Tibial nerve (tissue), 4 donors: ENCODE measurements around the gene ARHGAP26.

Experiments
- CTCF ChIP-seq, 5 experiments: fragments of 200-600 bp in 3 of 5; fragments of 450-650 bp in 2 of 5; sonication (generic) in 3 of 5; IDR thresholded peaks; one replicate each; pipeline ENCODE4 v1.5.1; 2016 to 2019; ENCODE audit warnings: antibody characterized with exemption in 5 of 5, mild to moderate bottlenecking in 3 of 5, moderate library complexity in 2 of 5
- EP300 ChIP-seq, 2 donors: sonication (generic); formaldehyde crosslinking; IDR thresholded peaks; one replicate each; pipeline ENCODE4 v1.6.1; 2017; ENCODE audit warnings: antibody characterized with exemption in 2 of 2, mild to moderate bottlenecking in 1 of 2
- POLR2A ChIP-seq, 2 donors: fragments of 450-650 bp; IDR thresholded peaks; one replicate each; pipeline ENCODE4 v1.6.1; 2017; ENCODE audit warnings: antibody characterized with exemption in 2 of 2, mild to moderate bottlenecking in 2 of 2, moderate library complexity in 2 of 2

- no peak for TF ChIP-seq CTCF (IDR thresholded peaks at IDR 0.05)
- TF ChIP-seq POLR2A (IDR thresholded peaks at IDR 0.05), result no peak
- TF ChIP-seq EP300 (IDR thresholded peaks at IDR 0.05), result no peak
Observed at GRCh38 chr5:143187495-143187894, 417.3 kb downstream of the ARHGAP26 start.
